K562 (cell line): ENCODE results near the gene HIP1R. TPM values are rescaled to one million over a fixed set of nuclear protein-coding genes. Genes with fewer than 3 reads are reported as not detected.
A peak's percentile ranks its signal among the peaks of the same experiment; 100 is the strongest.

Source experiments
- ATAC-seq: fragments of 200-7000 bp; cut with Tn5 transposase; 3 replicates; pipeline ENCODE4 v1.9.1; 2020; ENCODE audit warnings: moderate library complexity
- BruUV-seq: library from RNA; stranded (reverse); fragments of 400-500 nt; replicated peaks from 2 replicates; lab custom pipeline; 2021; lab: Mats Ljungman, UMichigan
- CTCF ChIA-PET: fragments of 300-600 bp; formaldehyde crosslinking; extraction: SDS; loops from one replicate; lab custom pipeline; 2021; ENCODE audit warnings: low intra/inter-chr PET ratio; lab: Yijun Ruan, JAX
- POLR2A ChIA-PET: fragments of 300-600, 350-650 bp; sonication (Branson Sonifier 250); formaldehyde crosslinking; extraction: SDS; loops from one replicate; lab custom pipeline; 2021; ENCODE audit warnings: antibody characterized with exemption, inconsistent platforms; lab: Yijun Ruan, JAX
- DNase-seq, 4 experiments: peaks; one replicate each; pipeline versions ENCODE4 v3.0.0 to v3.0.0-alpha.2; 2011 to 2018; ENCODE audit warnings: low spot score in 3 of 4, mixed read lengths in 3 of 4; ENCODE audit errors: extremely low read depth in 1 of 4
- FAIRE-seq: peaks from 2 replicates; lab custom pipeline; 2011; peaks lifted over from hg19 to GRCh38; lab: Jason Lieb, UNC
- H2AFZ ChIP-seq: 2 replicates; pipeline ENCODE4 v1.6.0; 2011; ENCODE audit warnings: low read depth, low read length, control low read depth, inconsistent platforms
- H3K27ac ChIP-seq: fragments of 200-600 bp; 3 replicates; pipeline ENCODE4 v1.8.0; 2011; ENCODE audit warnings: low read depth, mild to moderate bottlenecking, control low read depth, inconsistent platforms, low read length, moderate library complexity, mixed read lengths; ENCODE audit errors: extremely low read depth
- H3K27me3 ChIP-seq, 2 experiments: fragments of 300-600 bp in 1 of 2; 2 replicates in 1 of 2; 3 replicates in 1 of 2; pipeline versions ENCODE4 v1.6.0 to v1.8.0; 2011; ENCODE audit warnings: inconsistent platforms in 2 of 2, low read length in 2 of 2, mild to moderate bottlenecking in 1 of 2, mixed read lengths in 1 of 2, moderate library complexity in 1 of 2; ENCODE audit not compliant: control insufficient read depth in 2 of 2, insufficient read depth in 2 of 2
- H3K36me3 ChIP-seq: fragments of 300-600 bp; 3 replicates; pipeline ENCODE4 v1.8.0; 2011; ENCODE audit warnings: mild to moderate bottlenecking, low read length, inconsistent platforms; ENCODE audit not compliant: control insufficient read depth, insufficient read depth
- H3K4me1 ChIP-seq, 2 experiments: fragments of 200-600 bp in 1 of 2; replicated peaks in 1 of 2; 2 replicates in 1 of 2; 3 replicates in 1 of 2; pipeline versions ENCODE4 v1.5.1 to v1.8.0; 2011; ENCODE audit warnings: inconsistent platforms in 2 of 2, low read length in 2 of 2, mild to moderate bottlenecking in 1 of 2, mixed read lengths in 1 of 2, moderate library complexity in 1 of 2; ENCODE audit not compliant: control insufficient read depth in 2 of 2, insufficient read depth in 2 of 2
- H3K4me2 ChIP-seq: 2 replicates; pipeline ENCODE4 v1.6.1; 2011; ENCODE audit warnings: low read length, control low read depth, inconsistent platforms, mixed read lengths; ENCODE audit not compliant: insufficient read depth
- H3K4me3 ChIP-seq: fragments of 200-600 bp; sonication (generic), shearing (Covaris generic); 2 replicates; pipeline ENCODE4 v1.5.1; 2016; ENCODE audit warnings: control low read depth, inconsistent platforms
- H3K79me2 ChIP-seq: fragments of 200-600 bp; 3 replicates; pipeline ENCODE4 v1.8.0; 2011; ENCODE audit warnings: low read length, inconsistent platforms; ENCODE audit not compliant: control insufficient read depth, insufficient read depth
- H3K9ac ChIP-seq, 2 experiments: 2 replicates each; pipeline versions ENCODE4 v1.6.0 to v1.6.1; 2011; ENCODE audit warnings: low read depth in 2 of 2, low read length in 2 of 2, control low read depth in 1 of 2, inconsistent platforms in 1 of 2, mild to moderate bottlenecking in 1 of 2, mixed read lengths in 1 of 2; ENCODE audit not compliant: insufficient read depth in 1 of 2
- H3K9me1 ChIP-seq: one replicate; pipeline ENCODE4 v1.6.0; 2011; ENCODE audit warnings: inconsistent platforms, mild to moderate bottlenecking, low read length, moderate library complexity; ENCODE audit not compliant: control insufficient read depth, insufficient read depth
- H3K9me3 ChIP-seq: replicated peaks from 2 replicates; pipeline ENCODE4 v1.5.1; 2011; ENCODE audit warnings: low read depth, low read length, inconsistent platforms; ENCODE audit not compliant: control insufficient read depth, insufficient read depth
- H4K20me1 ChIP-seq: replicated peaks from 2 replicates; pipeline ENCODE4 v1.6.1; 2011; ENCODE audit warnings: low read length, inconsistent platforms, mixed read lengths; ENCODE audit not compliant: control insufficient read depth, insufficient read depth
- HDAC3 ChIP-seq: fragments of 450-650 bp; IDR thresholded peaks from 2 replicates; pipeline ENCODE4 v1.6.1; 2018; ENCODE audit warnings: borderline replicate concordance, mild to moderate bottlenecking, moderate library complexity; ENCODE audit not compliant: partially characterized antibody
- KAT2B ChIP-seq: IDR thresholded peaks from one replicate; pipeline ENCODE4 v1.6.1; 2012; ENCODE audit warnings: low read depth, mild to moderate bottlenecking, control low read depth, inconsistent platforms, low read length, moderate library complexity
- WGBS: fragments of 100-300 bp; shearing (Covaris generic); methylation state at CpG from one replicate; pipeline ENCODE4 v1.1.6; 2016; ENCODE audit warnings: low coverage, mixed read lengths; ENCODE audit not compliant: insufficient coverage; ENCODE audit errors: missing lambda C conversion rate; 5-methylcytosine and 5-hydroxymethylcytosine counted together
- in situ Hi-C: fragments of 300-500 bp; cut with MboI; formaldehyde crosslinking; loops from 4 replicates; pipeline ENCODE4 v1.15.0; 2018; ENCODE audit warnings: inconsistent platforms, mixed read lengths
- intact Hi-C: fragments of 100-400 bp; cut with micrococcal nuclease; formaldehyde crosslinking; loops from 2 replicates; pipeline ENCODE4 v1.14.2; 2022
- polyA plus RNA-seq, 8 experiments: library from polyadenylated mRNA; depleted of rRNA in 4 of 8; stranded (reverse) in 5 of 8; unstranded in 3 of 8; fragments of >200 nt; fragmentation: Nextera tagmentation in 2 of 8; fragmentation: Illumina TruSeq in 1 of 8; extraction: Ambion mirVana in 2 of 8; extraction: Trizol in 1 of 8; gene quantifications; 2 replicates each; pipeline versions ENCODE4 v1.2.1 to v1.2.3, GENCODE V29; 2011 to 2014; ENCODE audit warnings: inconsistent platforms in 1 of 8, missing spikeins in 1 of 8
- total RNA-seq, 7 experiments: library from RNA; depleted of rRNA in 6 of 7; stranded (reverse); fragments of >200 nt in 6 of 7; fragmentation: Illumina TruSeq in 2 of 7; extraction: Trizol in 2 of 7; gene quantifications; 2 replicates each; pipeline versions ENCODE4 v1.2.1 to v1.2.3, GENCODE V29; 2011 to 2021; ENCODE audit warnings: low replicate concordance in 1 of 7
- TF ChIP-seq, protein P1 (sequence below): fragments of 450-650 bp; conservative IDR thresholded peaks from 2 replicates; pipeline ENCODE4 v1.6.1; 2016; ENCODE audit warnings: missing genetic modification characterization, low read depth, mild to moderate bottlenecking, missing compliant biosample characterization, moderate library complexity

HIP1R gene
- total and polyA plus RNA-seq, 9 of the 15 experiments (the other 6 are each of a cell fraction or from before 2014, with no cell fraction given) = 0.15 to 31.0 (median 14.2) TPM

DNA sequence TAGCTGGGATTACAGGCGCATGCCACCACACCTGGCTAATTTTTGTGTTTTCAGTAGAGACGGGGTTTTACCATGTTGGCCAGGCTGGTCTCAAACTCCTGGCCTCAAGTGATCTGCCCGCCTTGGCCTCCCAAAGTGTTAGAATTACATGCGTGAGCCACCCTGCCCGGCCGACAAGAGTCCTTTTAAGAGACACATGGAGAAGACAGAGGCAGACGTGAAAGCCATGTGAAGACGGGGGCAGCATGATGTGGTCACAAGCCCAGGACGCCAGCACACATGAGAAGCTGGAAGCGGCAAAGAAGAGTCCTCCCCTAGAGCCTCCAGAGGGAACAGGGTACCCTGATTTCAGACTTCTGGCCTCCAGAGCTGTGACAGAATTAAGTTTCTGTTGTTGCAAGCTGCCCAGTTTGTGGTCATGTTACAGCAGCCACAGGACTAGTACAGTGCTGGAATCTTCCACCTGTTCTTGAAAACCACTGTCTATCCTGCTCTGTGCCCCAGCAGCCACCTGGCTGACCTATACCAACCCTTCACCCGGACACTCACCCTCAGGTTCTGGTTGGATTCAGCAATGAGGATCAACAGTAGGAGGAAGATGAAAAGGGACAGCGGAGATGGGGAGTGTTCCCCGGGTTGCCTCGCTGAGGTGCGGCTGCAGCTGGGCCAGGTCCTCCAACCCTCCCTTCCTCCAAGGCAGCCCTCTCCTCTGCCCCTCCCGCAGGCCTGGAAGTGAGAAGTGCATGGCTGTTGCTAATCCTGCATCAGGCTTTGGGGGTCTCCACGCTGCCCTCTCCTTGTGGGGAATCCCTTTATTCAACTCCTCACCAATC is 43.7 kb downstream of the HIP1R start:
- POLR2A ChIA-PET = interaction anchor here (0.6 to 2.1 kb wide), 8 partner anchors 7 to 1081 kb away, joined by 3 to 8 read pairs (median 4); no protein-coding TSS in a partner anchor
- H3K27ac ChIP-seq = no peak overlapping the region

More for the DNA sequence above, 43.7 kb downstream of the HIP1R start:
- no peaks in the 10 kb centered on the region for H3K9me1 ChIP-seq
- intact Hi-C loops (no loop called here), in situ Hi-C loops (loop anchor here (10.0 kb wide), 1 partner anchor 356 kb away; the partner anchor contains the start of genes MPHOSPH9 and MTRFR)
- FAIRE-seq = no peak
- H3K36me3 ChIP-seq = peaks cover 55% of the 10 kb centered on the region; the same call in 2 of the 3 replicates
- no peak overlapping the region for H3K4me2 ChIP-seq
- CTCF ChIA-PET = no interaction called here
- H4K20me1 ChIP-seq = peaks cover 36% of the 10 kb centered on the region
- BruUV-seq = no TSS peak
- no peak overlapping the region for H3K4me3 ChIP-seq
- no peaks in the 10 kb centered on the region for H3K9me3 ChIP-seq
- H3K27me3 ChIP-seq = no peaks in the 10 kb centered on the region
- ATAC-seq = no peak
- no peak overlapping the region for H2AFZ ChIP-seq
- no peak for TF ChIP-seq HDAC3
- TF ChIP-seq, protein P1, sequence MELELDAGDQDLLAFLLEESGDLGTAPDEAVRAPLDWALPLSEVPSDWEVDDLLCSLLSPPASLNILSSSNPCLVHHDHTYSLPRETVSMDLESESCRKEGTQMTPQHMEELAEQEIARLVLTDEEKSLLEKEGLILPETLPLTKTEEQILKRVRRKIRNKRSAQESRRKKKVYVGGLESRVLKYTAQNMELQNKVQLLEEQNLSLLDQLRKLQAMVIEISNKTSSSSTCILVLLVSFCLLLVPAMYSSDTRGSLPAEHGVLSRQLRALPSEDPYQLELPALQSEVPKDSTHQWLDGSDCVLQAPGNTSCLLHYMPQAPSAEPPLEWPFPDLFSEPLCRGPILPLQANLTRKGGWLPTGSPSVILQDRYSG (tag) = no peak
- TF ChIP-seq KAT2B = no peak
- TF ChIP-seq, all 486 proteins: peak for 0
- peaks cover 3% of the 10 kb centered on the region in 2 experiments; a peak in 3 of 5 replicates for H3K4me1 ChIP-seq
- 82% methylated on average over 12 of the region's 17 CpGs for WGBS
- peaks cover 97% of the 10 kb centered on the region for H3K79me2 ChIP-seq
- 0 out of 4 replicates have a peak overlapping the region, but pooled peaks of 1 of the 2 experiments have one; percentile 31 for H3K9ac ChIP-seq
- no peak for DNase-seq
